ENCODE measurements around the gene CD33. TPM values are rescaled to one million over a fixed set of nuclear protein-coding genes. Genes with fewer than 3 reads are reported as not detected.

The CD33 gene
- total RNA-seq, 1 experiment from 2014 or later = 0.35 TPM

- Histone ChIP-seq H3K9me3 (ENCODE audit: control insufficient read depth, low read depth, low read length) (no peaks in the 10 kb centered on the region), H3K4ac (ENCODE audit: low read depth, low read length) (no peak overlapping the region), H2AFZ (ENCODE audit: low read length) (no peak overlapping the region), H3K79me1 (ENCODE audit: insufficient read depth, low read depth, low read length, poor library complexity, severe bottlenecking) (no peaks in the 10 kb centered on the region), H2BK120ac (ENCODE audit: low read depth, low read length, poor library complexity, severe bottlenecking) (no peak overlapping the region), H3K18ac (ENCODE audit: insufficient read length, low read depth, low read length) (no peak overlapping the region), H2BK5ac (ENCODE audit: insufficient read length, low read length) (no peak overlapping the region), H2AK5ac (ENCODE audit: insufficient read length, low read length) (no peak overlapping the region), H3K9ac (ENCODE audit: extremely low read depth, insufficient read length, low read length) (no peak overlapping the region), H2BK12ac (ENCODE audit: insufficient read length, low read depth, low read length) (no peak overlapping the region), H3T11ph (ENCODE audit: low read length) (no peak overlapping the region), H3K56ac (ENCODE audit: insufficient read length, low read depth, low read length) (no peak overlapping the region), H4K5ac (ENCODE audit: insufficient read length, low read depth, low read length) (no peak overlapping the region), H3K23ac (ENCODE audit: insufficient read length, low read depth, low read length) (no peak overlapping the region), H3K79me2 (ENCODE audit: insufficient read depth, low read length) (no peaks in the 10 kb centered on the region), H2BK15ac (ENCODE audit: low read depth, low read length) (no peak overlapping the region), H3K14ac (ENCODE audit: insufficient read depth, low read length) (no peak overlapping the region), H3K4me2 (ENCODE audit: insufficient read depth, insufficient read length, low read length) (no peak overlapping the region), H4K91ac (ENCODE audit: insufficient read length, low read depth, low read length) (no peak overlapping the region), H3K23me2 (ENCODE audit: insufficient read length, low read depth, low read length, poor library complexity, severe bottlenecking) (no peaks in the 10 kb centered on the region), H3K27ac (ENCODE audit: insufficient read length, low read depth, low read length) (no peak overlapping the region), H3K27me3 (ENCODE audit: insufficient read depth, low read length) (no peaks in the 10 kb centered on the region), H4K20me1 (ENCODE audit: control insufficient read depth, insufficient read depth, insufficient read length) (no peaks in the 10 kb centered on the region), H2BK20ac (ENCODE audit: low read depth, low read length, poor library complexity, severe bottlenecking) (no peak overlapping the region), H4K8ac (replicated peaks; ENCODE audit: insufficient read length, low read depth, low read length) (no peak overlapping the region), H3K4me1 (ENCODE audit: insufficient read depth, low read length) (peaks cover 2% of the 10 kb centered on the region; the same call in 1 of the 2 replicates)
- H3K36me3 Mint-ChIP-seq (ENCODE audit: insufficient read depth in 1 of 3, low read depth in 3 of 3) = peaks cover 0 to 4% (median 0%) of the 10 kb centered on the region in 3 experiments; a peak in 2 of 7 replicates
- peaks cover 12 to 14% of the 10 kb centered on the region in 2 experiments for H3K4me1 Mint-ChIP-seq
- TF ChIP-seq CTCF (conservative IDR thresholded peaks at IDR 0.05) = no peak
- no peak overlapping the region for H3K27ac Mint-ChIP-seq
- no peaks in the 10 kb centered on the region; the same call in 1 of the 2 replicates for H3K27me3 Mint-ChIP-seq (ENCODE audit: low read depth)
- H3K9me3 Mint-ChIP-seq = peaks cover 4 to 6% of the 10 kb centered on the region in 2 experiments; a peak in 4 of 5 replicates
- no peak for DNase-seq
- H3K4me3 Mint-ChIP-seq = no peak overlapping the region
- WGBS (ENCODE audit: extremely low coverage, insufficient read length, low lambda C conversion rate) = no CpG with 5 or more reads among the region's 2 CpGs
These were observed 32.6 kb downstream of the CD33 start for GRCh38 chr19:51257471-51257870.

All from H9 (cell line).